ENCODE measurements around the gene TBC1D10A.

- TF ChIP-seq CTCF (conservative IDR thresholded peaks at IDR 0.05; ENCODE audit: low read length) (no peak), EZH2phosphoT487 (IDR thresholded peaks at IDR 0.05; ENCODE audit: borderline replicate concordance) (no peak)
Measured at GRCh38 chr22:30245181-30245984, 81.4 kb downstream of the TBC1D10A start.
